ENCODE measurements around the gene FAT1. TPM values are rescaled to one million over a fixed set of nuclear protein-coding genes. Genes with fewer than 3 reads are reported as not detected.

Gene FAT1
- polyA plus RNA-seq, 1 experiment = 422 TPM

GRCh38 chr4:186596346-186596745, 127.3 kb downstream of the FAT1 start:
- Histone ChIP-seq H3K27me3 (ENCODE audit: control insufficient read depth, insufficient read depth, low read length) (no peaks in the 10 kb centered on the region), H3K4me3 (ENCODE audit: low read depth, low read length) (no peak overlapping the region), H3K9me3 (ENCODE audit: control insufficient read depth, insufficient read depth, low read length) (no peaks in the 10 kb centered on the region), H3K27ac (ENCODE audit: low read depth, low read length) (no peak overlapping the region)
- POLR2A ChIA-PET = no interaction called here
- CTCF ChIA-PET = interaction anchor here (4.2 kb wide), 1 partner anchor 9 kb away, joined by 38 read pairs; no protein-coding TSS in a partner anchor
- no peak for TF ChIP-seq CTCF (IDR thresholded peaks at IDR 0.05; ENCODE audit: low read depth, low read length)
- DNase-seq (ENCODE audit: low read depth, low spot score) = no peak

- POLR2A ChIA-PET = no interaction called here
- no peaks in the 10 kb centered on the region for H3K27me3 ChIP-seq (ENCODE audit: control insufficient read depth, insufficient read depth, low read length)
- TF ChIP-seq CTCF (IDR thresholded peaks at IDR 0.05; ENCODE audit: low read depth, low read length) = no peak
- CTCF ChIA-PET = no interaction called here
- H3K4me3 ChIP-seq (ENCODE audit: low read depth, low read length) = no peak overlapping the region
- H3K9me3 ChIP-seq (ENCODE audit: control insufficient read depth, insufficient read depth, low read length) = no peaks in the 10 kb centered on the region
- DNase-seq (ENCODE audit: low read depth, low spot score) = no peak
- H3K27ac ChIP-seq (ENCODE audit: low read depth, low read length) = no peak overlapping the region
Measured at GRCh38 chr4:186593587-186593973, 130.1 kb downstream of the FAT1 start.

- no peaks in the 10 kb centered on the region for H3K27me3 ChIP-seq (ENCODE audit: control insufficient read depth, insufficient read depth, low read length)
- CTCF ChIA-PET = no interaction called here
- H3K4me3 ChIP-seq (ENCODE audit: low read depth, low read length) = no peak overlapping the region
- DNase-seq (ENCODE audit: low read depth, low spot score) = no peak
- H3K9me3 ChIP-seq (ENCODE audit: control insufficient read depth, insufficient read depth, low read length) = no peaks in the 10 kb centered on the region
- no peak for TF ChIP-seq CTCF (IDR thresholded peaks at IDR 0.05; ENCODE audit: low read depth, low read length)
- POLR2A ChIA-PET = no interaction called here
- no peak overlapping the region for H3K27ac ChIP-seq (ENCODE audit: low read depth, low read length)
Measured at GRCh38 chr4:186592966-186593586, 130.6 kb downstream of the FAT1 start.

GRCh38 chr4:186592445-186592844, 131.2 kb downstream of the FAT1 start:
- TF ChIP-seq CTCF (IDR thresholded peaks at IDR 0.05; ENCODE audit: low read depth, low read length) = no peak

GRCh38 chr4:186591651-186592050, 132.0 kb downstream of the FAT1 start:
- Histone ChIP-seq H3K27ac (ENCODE audit: low read depth, low read length) (no peak overlapping the region), H3K27me3 (ENCODE audit: control insufficient read depth, insufficient read depth, low read length) (no peaks in the 10 kb centered on the region), H3K9me3 (ENCODE audit: control insufficient read depth, insufficient read depth, low read length) (no peaks in the 10 kb centered on the region), H3K4me3 (ENCODE audit: low read depth, low read length) (no peak overlapping the region)
- CTCF ChIA-PET = interaction anchor here (1.1 to 1.5 kb wide), 2 partner anchors 118 to 295 kb away, joined by 3 to 5 read pairs; no protein-coding TSS in a partner anchor
- POLR2A ChIA-PET = no interaction called here
- TF ChIP-seq CTCF (IDR thresholded peaks at IDR 0.05; ENCODE audit: low read depth, low read length) = no peak
- DNase-seq (ENCODE audit: low read depth, low spot score) = no peak

More at GRCh38 chr4:186592445-186592844, 131.2 kb downstream of the FAT1 start:
- H3K4me3 ChIP-seq (ENCODE audit: low read depth, low read length) = no peak overlapping the region
- H3K9me3 ChIP-seq (ENCODE audit: control insufficient read depth, insufficient read depth, low read length) = no peaks in the 10 kb centered on the region
- H3K27me3 ChIP-seq (ENCODE audit: control insufficient read depth, insufficient read depth, low read length) = no peaks in the 10 kb centered on the region
- DNase-seq (ENCODE audit: low read depth, low spot score) = no peak
- ChIA-PET CTCF (interaction anchor here (0.7 to 1.5 kb wide), 4 partner anchors 12 to 296 kb away, joined by 3 to 5 read pairs (median 3); no protein-coding TSS in a partner anchor), POLR2A (no interaction called here)
- H3K27ac ChIP-seq (ENCODE audit: low read depth, low read length) = no peak overlapping the region
